Left hindlimb (tissue), 1 donor: Measurements from ENCODE around the gene MKI67.
"Not testable (repeated sequence)": the region's sequence is repeated elsewhere in the genome, so short reads cannot be mapped to it uniquely, and the experiment has no call there.

Source experiments
- DNase-seq: peaks from one replicate; pipeline ENCODE4 v3.0.0-alpha.2; 2018

The MKI67 gene

DNA sequence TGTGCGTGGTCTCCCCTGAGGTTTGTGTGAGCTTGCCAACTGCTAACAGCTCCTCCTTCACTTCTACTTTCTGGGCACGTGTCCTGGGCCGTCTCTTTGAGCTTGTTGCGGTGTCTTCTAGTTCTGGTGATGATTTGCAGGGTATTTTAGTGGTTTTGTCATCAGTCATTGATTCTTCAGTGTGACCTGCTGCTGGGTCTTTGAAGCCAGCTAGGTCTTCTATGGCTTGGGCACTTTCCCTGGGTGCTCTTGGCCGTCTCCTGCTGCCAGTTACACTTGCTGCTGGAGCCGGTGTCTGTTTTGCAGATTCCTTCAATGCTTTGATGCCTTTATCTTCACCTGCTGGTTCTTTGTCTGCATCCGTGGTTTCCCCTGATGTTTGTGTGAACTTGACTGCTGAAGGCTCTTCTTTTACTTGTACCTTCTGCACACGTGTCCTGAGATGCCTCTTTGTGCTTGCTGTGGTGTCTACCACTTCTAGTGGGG is 23.0 kb downstream of the MKI67 start:
- DNase-seq: no peak

DNA sequence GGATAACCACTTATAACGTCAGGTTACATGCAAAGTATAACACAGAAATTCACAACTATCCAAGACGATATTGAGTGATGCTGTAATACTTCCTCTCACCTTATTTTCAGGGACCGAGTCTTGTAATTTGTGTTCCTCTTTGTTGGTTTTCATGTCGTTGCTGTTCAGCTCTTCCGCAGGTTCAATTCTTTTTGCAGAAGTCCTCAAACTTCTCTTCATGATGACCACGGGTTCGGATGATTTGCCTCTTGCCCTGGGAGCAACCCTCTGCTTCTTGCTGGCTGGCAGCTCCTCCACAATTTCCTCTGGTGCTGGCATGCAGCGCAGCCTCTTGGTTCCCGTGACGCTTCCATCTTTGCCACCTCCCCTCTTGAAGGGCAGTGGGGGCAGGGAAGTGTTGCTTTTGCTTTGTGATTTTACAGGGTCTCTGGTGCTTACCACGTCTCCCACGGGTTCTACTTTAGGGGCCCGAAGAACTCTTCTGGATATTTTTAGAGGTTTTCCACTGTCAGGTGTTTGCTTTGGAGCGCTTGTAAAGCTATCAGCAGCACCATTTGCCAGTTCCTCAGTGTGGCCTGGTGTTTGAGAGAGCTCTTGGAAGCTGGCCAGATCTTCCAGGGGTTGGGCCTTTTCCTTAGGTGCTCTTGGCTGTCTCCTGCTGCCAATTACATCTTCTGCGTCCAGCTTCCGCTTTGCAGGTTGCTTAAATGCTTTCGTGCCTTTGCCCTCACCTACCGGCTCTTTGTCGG is 23.6 kb downstream of the MKI67 start:
- DNase-seq: no peak

DNA sequence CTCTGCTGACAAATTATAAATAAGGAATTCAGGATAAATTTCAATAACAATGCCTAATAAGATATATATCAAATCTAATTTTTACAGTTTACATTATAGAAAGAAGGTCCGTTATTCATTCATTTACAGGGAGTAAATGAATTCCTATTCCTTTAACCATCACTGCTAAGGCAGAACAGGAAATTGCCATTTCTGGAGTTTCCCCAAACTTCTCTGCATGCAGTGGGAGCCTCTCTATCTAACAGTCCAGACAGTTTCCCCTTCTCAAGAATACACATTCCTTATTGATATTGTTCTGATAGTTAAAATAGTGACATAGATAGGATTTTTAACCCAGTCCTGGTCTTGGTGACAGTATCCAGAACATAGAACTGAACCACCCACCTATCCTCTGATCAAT is 24.3 kb downstream of the MKI67 start:
- no peak for DNase-seq

DNA sequence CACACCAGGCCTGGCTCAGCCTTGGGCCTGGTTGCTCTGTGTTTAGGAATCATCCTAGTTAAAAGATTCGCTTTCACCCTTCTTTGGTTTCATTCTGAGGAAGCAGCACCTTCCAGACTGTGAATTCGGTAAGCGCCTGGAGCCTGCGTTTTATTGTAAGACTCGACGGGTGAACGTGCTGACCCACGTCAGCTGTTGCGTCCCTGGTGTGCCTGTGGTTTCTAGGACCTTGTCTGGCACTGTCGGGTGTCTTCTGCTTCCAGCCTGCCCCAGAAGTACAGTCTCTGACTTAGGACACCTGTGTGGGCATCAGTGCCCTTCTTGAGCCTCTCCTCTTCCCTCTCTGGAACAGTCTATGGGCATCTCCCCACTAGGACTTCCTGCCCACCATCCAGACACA is 26.3 kb downstream of the MKI67 start:
- DNase-seq: no peak

DNA sequence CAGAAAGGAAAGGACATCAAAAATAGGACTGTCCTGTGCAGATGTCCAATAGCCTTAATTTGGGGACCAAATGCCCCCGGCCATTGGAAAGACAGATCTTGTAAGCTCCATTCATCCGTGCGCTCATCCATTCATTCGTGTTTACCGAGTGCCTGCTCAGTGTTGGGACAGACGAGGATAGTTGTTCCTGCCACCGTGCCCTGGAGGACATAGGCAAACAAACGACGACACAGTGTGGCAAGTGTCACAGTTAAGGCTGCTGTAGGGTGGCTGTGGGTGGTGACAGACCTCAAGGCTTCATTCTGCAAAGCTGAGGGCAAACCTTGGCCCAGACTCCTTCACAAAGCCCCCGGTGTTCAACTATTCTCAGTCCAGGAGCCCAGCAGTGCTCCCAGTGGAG is 27.6 kb downstream of the MKI67 start:
- DNase-seq: no peak

DNA sequence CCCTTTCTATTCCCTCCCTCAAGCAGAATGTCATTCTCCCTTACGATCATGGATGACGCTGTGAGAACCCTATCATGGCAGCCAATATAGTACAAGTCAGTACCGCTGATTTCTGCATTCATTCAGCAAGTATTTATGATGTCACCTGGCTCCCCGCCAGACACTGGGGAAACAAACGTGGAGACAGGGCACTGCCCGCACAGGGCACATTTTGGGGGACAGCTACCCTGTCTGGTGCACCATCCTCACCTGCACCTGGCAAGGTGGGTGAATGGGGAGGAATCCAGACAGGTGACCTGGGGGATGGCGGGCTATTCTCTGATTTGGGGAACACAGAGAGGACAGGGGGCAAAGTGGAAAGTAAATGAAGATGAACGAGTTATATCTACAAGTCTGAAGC is 28.4 kb downstream of the MKI67 start:
- no peak for DNase-seq

DNA sequence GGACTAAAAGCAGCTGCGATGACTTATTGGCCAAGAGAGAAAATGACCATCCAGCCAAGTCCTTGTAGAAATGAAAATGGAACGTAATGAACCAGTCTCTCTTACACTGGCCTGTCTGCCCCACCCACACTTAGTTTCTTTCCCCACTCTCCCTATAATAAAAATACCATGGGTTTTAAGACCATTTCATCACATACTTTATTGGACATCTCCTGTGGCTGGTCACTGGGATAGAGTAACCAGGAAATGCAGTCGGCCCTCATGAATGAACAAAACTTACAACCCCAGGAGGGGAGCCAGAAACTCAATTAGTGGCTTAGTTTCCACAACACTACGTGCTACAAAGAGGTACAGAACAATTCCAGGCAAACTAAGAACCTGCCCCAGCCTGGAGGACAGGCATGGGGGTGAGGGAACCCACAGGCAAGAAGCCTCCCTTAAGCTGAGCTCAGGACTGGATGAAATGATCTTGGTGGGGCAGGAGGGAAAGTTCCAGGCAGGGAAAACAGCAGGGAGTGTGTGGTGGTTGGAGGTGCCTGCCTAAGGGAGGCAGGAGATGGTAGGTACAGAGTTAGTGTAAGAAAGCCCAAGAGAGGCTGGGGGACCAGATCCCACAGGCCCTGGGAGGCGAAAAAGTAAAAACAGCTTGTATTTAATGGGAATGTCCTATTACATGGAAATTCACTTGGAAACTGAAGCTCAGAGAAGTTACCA is 29.6 kb downstream of the MKI67 start:
- no peak for DNase-seq

DNA sequence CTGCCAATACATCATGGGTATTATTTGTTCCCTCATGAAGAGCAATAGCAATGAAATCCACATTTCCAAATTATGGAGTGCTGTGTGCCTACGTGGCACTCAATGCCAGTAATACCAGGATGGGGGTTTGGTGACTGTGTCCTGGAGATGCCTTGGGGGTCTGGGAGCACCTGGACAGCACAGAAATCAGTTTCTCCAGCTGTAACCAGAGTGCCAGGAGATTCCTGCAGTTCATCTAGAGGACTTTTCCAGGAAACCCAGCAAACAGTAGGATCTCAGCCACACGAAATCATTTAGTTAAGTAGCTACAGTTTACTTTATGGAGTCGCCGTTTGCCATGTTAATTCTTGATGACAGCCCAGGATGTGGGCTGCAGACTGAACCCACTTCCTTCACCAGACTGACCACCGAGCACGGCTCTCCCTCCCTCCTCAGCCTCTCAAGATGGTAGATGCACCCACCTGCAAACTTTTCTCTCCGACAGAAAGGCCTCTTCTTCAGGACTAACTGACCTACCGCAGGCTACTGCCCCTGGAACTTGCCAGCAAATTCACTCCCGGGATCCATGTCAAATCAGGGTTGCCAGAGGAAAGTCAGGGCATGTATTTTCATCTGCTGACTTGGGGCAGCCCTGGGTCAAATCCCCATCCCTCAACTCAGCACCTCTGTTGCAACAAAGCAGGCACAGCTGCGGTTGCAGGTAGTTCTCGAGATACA is 30.3 kb downstream of the MKI67 start:
- no peak for DNase-seq

DNA sequence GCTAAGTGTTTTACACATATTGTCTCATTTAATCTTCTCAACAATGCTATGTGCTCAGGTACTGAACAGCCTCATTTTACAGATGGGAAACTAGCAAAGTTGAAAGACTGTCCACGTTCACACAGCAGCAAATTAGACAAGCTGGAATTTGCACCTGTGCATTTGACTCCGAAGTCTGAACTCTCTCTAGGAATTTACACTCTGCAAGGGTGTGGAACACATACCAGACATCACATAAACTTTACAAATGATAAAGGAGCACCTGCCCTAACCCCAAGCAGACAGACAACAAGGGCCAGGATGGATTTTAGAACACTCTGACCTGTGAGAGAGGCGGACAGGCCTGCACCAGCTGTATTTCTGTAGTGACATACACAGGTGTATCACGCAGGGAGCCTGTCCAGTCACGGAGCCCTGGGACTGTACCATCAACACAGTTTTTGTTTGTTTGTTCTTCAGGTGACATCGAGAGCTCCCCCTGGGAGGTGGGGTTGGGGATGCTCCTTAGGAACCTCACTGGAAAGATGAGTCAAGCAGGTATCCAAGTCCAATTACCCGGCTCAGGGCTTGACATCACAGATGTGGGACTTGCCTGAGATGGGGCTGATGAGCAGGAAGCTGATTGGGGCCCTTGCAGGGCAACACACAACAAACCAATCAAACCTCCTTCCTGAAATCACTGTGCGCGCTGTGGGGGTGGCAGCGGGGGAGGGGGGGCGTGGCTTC is 31.0 kb downstream of the MKI67 start:
- no peak for DNase-seq

DNA sequence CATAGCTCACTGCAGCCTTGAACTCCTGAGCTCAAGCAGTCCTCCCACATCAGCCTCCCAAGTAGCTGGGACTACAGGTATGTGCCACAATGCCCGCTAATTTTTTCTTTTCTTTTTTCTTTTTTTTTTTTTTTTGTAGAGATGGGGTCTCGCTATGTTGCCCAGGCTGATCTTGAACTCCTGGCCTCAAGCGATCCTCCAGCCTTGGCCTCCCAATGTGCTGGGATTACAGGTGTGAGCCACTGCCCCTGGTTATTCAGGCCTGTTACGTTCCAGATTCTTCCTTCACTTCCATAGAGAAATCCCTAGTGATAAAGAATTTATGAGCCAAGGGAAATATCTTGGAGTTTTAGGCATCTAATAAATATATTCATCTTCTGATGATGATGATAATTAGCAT is 31.6 kb downstream of the MKI67 start:
- DNase-seq: not testable (repeated sequence)

DNA sequence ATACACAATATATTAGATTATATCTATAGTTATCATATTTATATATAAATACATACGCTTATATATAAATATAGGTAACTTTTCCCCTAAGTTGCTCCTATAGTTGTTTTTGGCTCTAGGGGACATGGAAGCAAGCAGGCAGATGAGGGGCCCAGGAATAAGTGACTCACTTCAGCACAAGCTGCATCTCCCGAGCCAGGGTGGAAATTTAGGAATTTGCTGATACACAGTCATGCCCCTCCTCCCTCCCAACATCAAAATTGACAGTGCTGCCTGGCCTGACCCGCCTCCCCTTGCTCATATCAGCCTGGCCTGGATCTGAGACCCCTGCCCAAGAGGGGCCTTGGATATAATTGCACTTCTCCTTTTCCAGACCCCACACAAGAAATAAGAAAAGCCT is 33.8 kb downstream of the MKI67 start:
- no peak for DNase-seq

DNA sequence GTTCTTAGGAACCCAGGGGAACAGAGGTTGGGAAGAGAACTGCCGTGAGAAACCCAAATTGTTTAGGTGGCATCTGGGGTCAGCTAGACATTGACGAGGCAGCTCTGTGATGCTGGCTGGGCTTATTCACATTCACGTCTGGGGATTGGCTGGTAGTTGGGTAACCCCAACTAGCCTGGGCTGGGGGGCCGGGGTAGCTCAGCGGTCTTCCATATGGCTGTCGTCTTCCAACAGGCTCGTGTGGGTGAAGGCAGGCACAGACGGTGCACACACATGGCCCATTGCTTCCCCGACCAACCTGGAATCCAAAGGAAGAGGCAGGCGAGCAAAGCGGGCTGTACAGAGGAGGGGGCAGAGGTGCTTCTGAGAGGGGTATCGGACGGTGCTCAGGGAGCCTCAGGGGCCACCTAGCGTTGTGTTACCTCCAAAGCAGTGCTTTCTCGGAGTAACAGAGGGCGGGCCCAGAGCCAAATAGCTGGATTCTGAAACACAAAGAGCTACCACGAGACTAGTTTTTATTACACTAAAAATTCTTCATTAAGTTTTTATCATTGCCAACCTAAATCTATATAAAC is 34.5 kb downstream of the MKI67 start:
- no peak for DNase-seq

DNA sequence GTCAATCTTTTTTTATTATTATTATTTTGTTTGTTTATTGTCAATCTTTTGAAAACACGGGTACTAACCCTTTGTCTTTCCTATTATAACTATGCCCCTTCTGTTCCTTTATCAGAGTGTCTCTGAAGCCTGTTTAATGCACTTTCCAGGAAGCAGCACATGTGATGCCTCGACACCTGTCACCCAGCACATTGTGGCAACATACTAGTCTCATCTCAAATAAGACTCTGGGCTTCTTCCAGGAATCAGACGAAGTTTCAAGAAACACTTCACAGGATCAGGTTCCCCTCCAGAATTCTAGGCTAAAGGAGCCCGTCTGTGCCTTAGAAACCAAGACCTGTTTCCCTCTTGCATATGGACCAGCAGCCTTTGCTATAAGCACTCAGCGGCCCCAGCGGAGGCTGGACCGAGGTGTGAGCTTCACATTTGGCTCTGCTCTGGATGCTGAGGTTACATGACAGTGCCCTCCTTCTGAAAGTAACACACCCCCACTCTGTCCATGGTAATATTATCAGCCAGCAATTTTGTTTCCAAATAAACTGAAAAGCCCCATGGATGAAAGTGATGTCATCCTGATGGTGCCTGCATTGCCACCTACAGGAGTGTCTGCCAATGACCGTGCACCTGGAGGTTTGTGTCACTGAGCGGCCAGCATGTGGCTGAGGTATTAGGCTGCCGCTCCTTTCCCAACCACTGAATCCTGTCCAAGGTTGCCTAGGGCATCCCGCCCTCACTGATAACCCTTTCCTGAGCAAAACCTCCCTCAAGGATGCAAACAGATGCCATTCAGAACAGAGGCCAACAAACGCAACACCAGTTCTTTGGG is 38.1 kb downstream of the MKI67 start:
- DNase-seq: no peak

DNA sequence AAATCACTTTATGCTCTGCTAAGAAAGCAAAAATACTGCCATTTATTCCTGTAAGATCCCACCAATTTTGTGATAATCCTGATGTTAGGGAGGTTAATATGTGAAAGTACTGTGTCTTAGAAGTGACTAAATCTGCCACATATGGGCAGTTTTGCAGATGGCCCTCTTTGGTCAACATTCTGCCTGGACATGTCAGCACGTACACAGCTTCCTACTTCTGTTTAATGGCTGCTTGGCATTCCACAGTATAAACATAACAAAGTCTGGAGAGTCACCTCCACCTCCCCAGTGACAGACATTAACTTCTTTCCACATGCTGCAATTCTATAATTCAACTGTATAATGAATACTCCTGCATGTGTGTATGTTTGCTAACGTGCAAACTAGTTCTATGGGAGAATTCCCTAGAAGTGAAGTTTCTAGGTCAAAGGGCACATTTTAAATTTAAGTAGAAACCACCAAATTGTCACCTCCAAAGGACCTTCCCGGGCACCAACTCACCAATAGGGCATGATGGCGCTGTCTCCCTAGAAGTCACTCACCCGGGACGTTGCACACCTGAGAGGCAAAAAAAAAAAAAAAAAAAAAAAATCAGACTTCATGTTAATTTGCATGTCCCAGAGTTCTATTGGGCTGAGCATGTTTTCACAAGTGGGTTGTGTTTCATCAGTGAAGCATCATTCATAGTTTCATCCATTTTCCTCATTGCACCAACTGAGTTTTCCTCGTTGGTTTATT is 38.9 kb downstream of the MKI67 start:
- no peak for DNase-seq

DNA sequence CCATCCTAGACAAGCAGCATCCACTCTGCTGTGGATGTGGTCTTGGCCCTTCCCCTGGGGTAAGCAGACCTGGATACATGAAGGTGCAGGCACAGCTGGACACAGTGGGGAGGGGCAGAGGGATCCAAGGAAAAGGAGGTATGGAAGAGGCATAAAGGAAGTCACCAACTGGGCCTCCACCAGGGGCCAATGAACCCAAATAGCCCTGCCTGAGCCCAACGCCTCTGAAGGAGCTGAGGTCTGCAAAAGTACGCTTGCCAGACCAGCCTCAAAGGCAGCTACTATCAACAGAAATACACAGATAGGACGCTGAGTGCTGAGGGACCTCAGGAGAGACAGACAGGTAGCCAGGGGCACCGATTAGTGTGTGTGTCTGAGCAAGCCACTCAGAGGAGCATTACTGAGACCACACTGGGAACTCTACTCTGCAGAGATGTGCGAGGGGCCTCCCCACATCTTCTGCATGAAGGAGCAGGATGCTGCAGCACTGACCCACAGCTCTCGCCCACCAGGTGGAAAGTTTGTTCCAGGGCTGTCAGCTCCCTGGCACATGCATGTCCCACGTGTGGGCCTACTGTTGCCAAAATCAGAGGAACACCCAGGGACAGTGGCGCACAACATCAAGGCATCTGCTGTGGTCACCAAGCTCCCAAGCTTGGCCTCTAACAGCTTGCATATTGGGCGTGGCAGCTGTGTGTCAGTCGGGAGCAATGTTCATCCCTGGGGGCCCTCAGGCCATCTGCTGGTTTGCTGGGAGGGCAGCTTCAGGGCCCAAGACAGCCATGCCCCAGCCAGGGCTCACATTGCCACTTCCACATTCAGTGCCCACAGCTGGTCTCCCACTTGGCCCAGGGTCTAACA is 40.0 kb downstream of the MKI67 start:
- DNase-seq: no peak

DNA sequence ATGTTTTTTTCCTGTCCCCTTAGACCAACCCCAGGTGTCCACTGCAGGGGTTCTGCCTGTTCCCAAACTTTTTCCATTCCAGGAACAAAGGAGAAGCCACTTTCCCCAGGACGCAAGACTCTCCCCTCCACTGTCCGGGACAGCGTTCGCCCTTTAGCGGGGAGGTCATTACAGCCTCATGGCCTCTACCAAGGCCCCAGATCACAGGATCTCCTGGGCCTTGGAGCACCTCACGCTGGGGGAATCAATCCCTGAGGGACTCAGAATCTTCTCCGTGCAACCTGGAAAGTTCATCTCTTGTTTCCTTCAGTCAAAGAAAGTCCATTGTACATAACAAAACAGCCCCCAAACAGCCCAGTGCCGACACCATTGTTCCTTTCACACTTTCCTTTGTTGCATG is 41.2 kb downstream of the MKI67 start:
- DNase-seq: no peak

DNA sequence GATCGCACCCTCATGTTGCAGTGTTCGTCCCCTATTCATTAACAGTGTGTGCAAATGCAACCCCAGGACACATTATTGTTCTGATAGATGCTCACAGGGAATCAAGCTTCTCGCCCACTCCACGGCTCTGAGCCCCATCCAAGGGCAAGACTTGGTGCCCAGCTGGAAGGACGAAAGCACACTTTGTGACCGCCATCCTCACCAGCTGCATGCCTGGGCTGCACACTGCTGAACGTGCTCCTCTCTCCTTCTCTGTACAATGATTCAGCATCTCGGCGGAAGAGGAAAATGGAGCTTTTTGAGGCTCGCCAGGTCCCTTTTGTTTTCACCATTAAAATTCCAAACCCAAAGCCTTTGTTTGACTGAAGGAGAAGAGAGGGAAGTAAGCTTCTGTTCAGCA is 41.9 kb downstream of the MKI67 start:
- no peak for DNase-seq

DNA sequence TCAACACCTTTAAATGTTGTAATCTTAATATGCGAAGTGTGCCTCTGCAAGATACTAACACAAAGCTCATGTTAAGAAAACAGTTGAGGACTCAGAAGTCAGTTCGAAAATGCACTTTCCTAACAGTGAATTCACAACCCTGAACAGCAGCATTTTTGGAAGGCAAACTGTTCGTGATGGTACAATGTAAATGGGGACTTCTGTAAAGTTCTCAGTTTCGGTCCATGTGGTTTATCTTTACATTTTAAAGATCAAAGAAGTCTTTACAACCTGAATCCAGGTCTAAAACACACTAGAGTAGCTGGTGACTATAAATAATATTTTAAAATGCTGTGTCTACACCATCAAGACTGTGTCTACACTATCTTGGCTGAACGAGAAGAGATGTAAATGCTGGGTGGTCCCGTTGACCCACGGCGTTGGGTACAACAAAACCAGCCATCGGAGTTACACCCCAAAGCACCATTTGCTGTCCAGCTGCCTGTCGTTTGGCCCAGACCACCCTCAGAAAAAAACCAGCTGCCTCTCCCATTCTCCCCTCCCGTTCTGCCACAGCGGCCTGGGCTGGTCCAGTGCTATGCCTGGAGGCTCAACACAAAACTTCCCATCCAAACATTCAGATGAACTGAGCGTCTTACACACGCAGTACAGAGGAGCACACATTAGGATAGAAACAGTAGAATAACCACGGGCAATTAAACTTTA is 42.9 kb downstream of the MKI67 start:
- no peak for DNase-seq

DNA sequence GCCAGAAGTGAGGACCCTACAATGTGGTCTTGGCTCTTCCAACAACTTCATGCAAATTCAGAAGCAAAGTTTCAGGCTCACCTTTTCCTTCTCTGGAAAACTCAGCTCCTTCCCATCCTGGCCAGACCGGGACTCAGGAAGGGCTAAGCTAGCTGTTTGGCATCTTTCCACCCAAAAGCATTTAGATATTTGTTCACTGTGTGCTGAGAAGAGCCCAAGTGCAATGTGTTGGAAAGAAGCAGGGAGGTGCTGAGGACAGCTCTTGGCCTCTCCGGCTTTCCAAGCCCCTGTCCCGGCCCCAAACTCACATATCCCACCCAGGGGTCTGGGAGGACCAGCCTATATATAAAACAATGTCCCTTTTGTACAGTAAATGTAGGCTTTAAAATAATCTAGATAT is 44.5 kb downstream of the MKI67 start:
- no peak for DNase-seq

DNA sequence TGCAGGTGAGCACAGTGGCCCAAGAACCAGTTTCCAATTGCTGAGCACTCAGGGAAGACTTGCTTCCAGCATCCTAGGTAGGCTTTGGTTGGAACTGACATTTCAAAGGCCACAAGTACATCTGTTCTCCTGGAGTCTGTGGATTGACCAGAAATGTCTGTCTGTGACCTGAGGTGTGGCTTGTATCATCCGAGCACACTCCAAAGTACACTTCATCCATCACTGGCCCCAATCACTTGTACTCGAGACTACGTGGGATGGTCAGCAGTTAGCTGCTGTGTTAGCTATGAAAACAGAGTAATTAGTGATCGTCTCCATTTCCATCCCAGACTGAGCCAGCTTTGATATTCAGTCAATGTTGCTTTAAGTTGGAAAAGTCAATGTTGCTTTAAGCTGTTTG is 45.0 kb downstream of the MKI67 start:
- DNase-seq: no peak
